OCI-LY7 (cell line): Measurements from ENCODE around the gene ADGRG3. TPM values are rescaled to one million over a fixed set of nuclear protein-coding genes. Genes with fewer than 3 reads are reported as not detected.

Experiments used
- BruUV-seq: library from RNA; stranded (reverse); fragments of 400-500 nt; replicated peaks from 2 replicates; lab custom pipeline; 2021; lab: Mats Ljungman, UMichigan
- CTCF ChIA-PET: fragments of 300-600 bp; sonication (Branson Sonifier 250); formaldehyde crosslinking; loops from one replicate; lab custom pipeline; 2022; ENCODE audit warnings: antibody characterized with exemption; ENCODE audit not compliant: unreplicated experiment; lab: Charles Lee
- POLR2A ChIA-PET: fragments of 300-600 bp; sonication (Branson Sonifier 250); formaldehyde crosslinking; loops from one replicate; lab custom pipeline; 2022; ENCODE audit warnings: antibody characterized with exemption; lab: Charles Lee
- DNase-seq: peaks from one replicate; pipeline ENCODE4 v3.0.0-alpha.2; 2015; ENCODE audit warnings: low spot score
- H2AFZ ChIP-seq: fragments of 200-600 bp; sonication (generic), shearing (Covaris generic); 2 replicates; pipeline ENCODE4 v1.6.1; 2014; ENCODE audit warnings: mild to moderate bottlenecking, antibody characterized with exemption, low read length, moderate library complexity
- H3K27ac ChIP-seq: fragments of 200-600 bp; sonication (generic); 2 replicates; pipeline ENCODE4 v1.5.1; 2014; ENCODE audit warnings: mixed run types, low read depth, mild to moderate bottlenecking, moderate library complexity, low read length, inconsistent platforms; ENCODE audit not compliant: poor library complexity, severe bottlenecking
- H3K36me3 ChIP-seq: fragments of 200-600 bp; sonication (generic); 2 replicates; pipeline ENCODE4 v1.6.1; 2014; ENCODE audit warnings: mild to moderate bottlenecking, antibody characterized with exemption, low read length, moderate library complexity, mixed read lengths; ENCODE audit not compliant: insufficient read depth
- H3K4me1 ChIP-seq: fragments of 200-600 bp; sonication (generic); 2 replicates; pipeline ENCODE4 v1.5.1; 2014; ENCODE audit warnings: mild to moderate bottlenecking, low read length; ENCODE audit not compliant: insufficient read depth, poor library complexity, severe bottlenecking
- H3K4me2 ChIP-seq: fragments of 200-600 bp; sonication (generic); 2 replicates; pipeline ENCODE4 v1.6.1; 2014; ENCODE audit warnings: mild to moderate bottlenecking, low read length
- H3K4me3 ChIP-seq: fragments of 200-600 bp; sonication (generic); 2 replicates; pipeline ENCODE4 v1.5.1; 2014; ENCODE audit warnings: mild to moderate bottlenecking, low read depth, low read length; ENCODE audit not compliant: poor library complexity, severe bottlenecking
- H3K79me2 ChIP-seq: fragments of 200-600 bp; sonication (generic); 2 replicates; pipeline ENCODE4 v1.6.1; 2016; ENCODE audit warnings: low read depth, mild to moderate bottlenecking, low read length, moderate library complexity, mixed read lengths; ENCODE audit not compliant: insufficient read depth
- H3K9me2 ChIP-seq: fragments of 200-600 bp; sonication (generic); 2 replicates; pipeline ENCODE4 v1.6.1; 2016; ENCODE audit warnings: mild to moderate bottlenecking, low read length, mixed read lengths; ENCODE audit not compliant: insufficient read depth
- H3K9me3 ChIP-seq: fragments of 200-600 bp; sonication (generic); 2 replicates; pipeline ENCODE4 v1.6.1; 2014; ENCODE audit warnings: mild to moderate bottlenecking, mixed run types, low read length, mixed read lengths
- H4K20me1 ChIP-seq: fragments of 200-600 bp; sonication (generic); 2 replicates; pipeline ENCODE4 v1.6.1; 2014; ENCODE audit warnings: mild to moderate bottlenecking, antibody characterized with exemption, low read length, moderate library complexity, mixed read lengths; ENCODE audit not compliant: insufficient read depth
- EZH2phosphoT487 ChIP-seq: fragments of 200-600 bp; sonication (generic); IDR thresholded peaks from 2 replicates; pipeline ENCODE4 v1.6.1; 2018; ENCODE audit warnings: low read depth, borderline replicate concordance, mild to moderate bottlenecking, mixed run types, antibody characterized with exemption, low read length, moderate library complexity, mixed read lengths
- intact Hi-C: fragments of 100-400 bp; cut with micrococcal nuclease; formaldehyde crosslinking; loops from one replicate; pipeline ENCODE4 v1.10.0; 2022; ENCODE audit not compliant: unreplicated experiment
- total RNA-seq, 2 experiments: library from RNA; depleted of rRNA in 1 of 2; stranded (reverse); fragments of >200 nt in 1 of 2; shearing (Covaris generic) in 1 of 2; gene quantifications; 2 replicates each; pipeline ENCODE4 v1.2.3, GENCODE V29; 2014 to 2022
- TF ChIP-seq, protein P1 (sequence below): fragments of 200-600 bp; sonication (generic); conservative IDR thresholded peaks from 2 replicates; pipeline ENCODE4 v1.5.1; 2014; ENCODE audit warnings: mild to moderate bottlenecking, antibody characterized with exemption, low read length, moderate library complexity, mixed read lengths

ADGRG3 gene
- total RNA-seq, 2 experiments from 2014 or later, result not detected

DNA sequence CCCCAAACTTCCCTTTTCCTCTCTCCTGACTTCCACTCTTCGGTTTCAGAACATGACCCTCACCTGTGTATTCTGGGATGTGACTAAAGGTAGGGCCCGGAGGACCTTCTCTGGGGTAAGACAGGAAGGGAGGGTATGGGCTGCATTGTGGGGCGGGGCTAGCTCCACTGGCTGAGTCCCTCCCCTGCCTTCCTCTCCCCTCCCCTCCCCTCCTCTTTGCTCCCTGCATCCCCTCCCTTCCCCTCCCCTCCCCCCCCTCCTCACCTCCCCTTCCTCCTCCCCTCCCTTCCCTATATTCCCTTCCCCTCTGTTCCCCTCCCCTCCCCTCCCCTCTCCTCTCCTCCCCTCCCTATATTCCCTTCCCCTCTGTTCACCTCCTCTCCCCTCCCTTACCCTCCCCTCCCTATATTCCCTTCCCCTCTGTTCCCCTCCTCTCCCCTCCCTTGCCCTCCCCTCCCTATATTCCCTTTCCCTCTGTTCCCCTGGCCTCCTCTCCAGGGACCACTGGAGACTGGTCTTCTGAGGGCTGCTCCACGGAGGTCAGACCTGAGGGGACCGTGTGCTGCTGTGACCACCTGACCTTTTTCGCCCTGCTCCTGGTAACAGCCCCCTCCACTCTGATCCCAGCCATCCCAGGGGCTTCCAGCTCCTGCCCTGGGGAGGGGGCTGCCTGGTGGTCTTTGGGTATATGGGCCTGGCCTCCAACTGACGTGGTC lies 11.8 kb downstream of the ADGRG3 start:
- H3K4me2 ChIP-seq, result no peak overlapping the region
- H3K9me3 ChIP-seq, result no peaks in the 10 kb centered on the region
- no peak for DNase-seq
- intact Hi-C loops, result no loop called here
- TF ChIP-seq, protein P1, sequence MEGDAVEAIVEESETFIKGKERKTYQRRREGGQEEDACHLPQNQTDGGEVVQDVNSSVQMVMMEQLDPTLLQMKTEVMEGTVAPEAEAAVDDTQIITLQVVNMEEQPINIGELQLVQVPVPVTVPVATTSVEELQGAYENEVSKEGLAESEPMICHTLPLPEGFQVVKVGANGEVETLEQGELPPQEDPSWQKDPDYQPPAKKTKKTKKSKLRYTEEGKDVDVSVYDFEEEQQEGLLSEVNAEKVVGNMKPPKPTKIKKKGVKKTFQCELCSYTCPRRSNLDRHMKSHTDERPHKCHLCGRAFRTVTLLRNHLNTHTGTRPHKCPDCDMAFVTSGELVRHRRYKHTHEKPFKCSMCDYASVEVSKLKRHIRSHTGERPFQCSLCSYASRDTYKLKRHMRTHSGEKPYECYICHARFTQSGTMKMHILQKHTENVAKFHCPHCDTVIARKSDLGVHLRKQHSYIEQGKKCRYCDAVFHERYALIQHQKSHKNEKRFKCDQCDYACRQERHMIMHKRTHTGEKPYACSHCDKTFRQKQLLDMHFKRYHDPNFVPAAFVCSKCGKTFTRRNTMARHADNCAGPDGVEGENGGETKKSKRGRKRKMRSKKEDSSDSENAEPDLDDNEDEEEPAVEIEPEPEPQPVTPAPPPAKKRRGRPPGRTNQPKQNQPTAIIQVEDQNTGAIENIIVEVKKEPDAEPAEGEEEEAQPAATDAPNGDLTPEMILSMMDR, result no peak
- TF ChIP-seq EZH2phosphoT487, result no peak
- no peaks in the 10 kb centered on the region for H3K79me2 ChIP-seq
- no peak overlapping the region for H3K4me3 ChIP-seq
- ChIA-PET POLR2A (no interaction called here), CTCF (no interaction called here)
- no peaks in the 10 kb centered on the region for H3K36me3 ChIP-seq
- no TSS peak for BruUV-seq
- H2AFZ ChIP-seq, result no peak overlapping the region
- H3K27ac ChIP-seq, result no peak overlapping the region
- H3K4me1 ChIP-seq, result no peaks in the 10 kb centered on the region
- no peaks in the 10 kb centered on the region for H3K9me2 ChIP-seq
- no peaks in the 10 kb centered on the region for H4K20me1 ChIP-seq

DNA sequence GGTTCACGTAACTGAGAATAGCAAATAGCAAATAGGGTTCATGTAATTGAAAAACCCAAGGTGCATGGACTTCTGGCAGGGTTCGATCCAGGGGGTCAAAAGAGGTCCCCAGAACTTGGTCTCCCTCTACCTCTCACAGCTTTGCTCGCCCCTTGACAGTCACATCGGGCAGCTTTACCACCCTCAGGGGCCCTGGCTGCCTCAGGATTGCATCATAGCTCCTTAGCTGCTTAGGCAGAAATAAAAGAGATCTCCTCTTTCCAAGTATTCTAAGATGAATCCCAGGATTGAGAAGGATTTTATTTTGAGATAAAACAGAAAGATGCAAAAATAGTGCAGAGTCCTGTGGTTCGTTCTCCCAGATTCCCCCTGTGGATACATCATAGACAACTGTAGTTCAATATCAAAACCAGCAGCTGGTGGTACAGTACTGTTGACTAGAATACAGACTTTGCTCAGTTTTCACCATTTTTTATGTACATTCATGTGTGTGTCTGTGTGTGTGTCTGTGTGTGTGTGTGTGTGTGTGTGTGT lies 12.8 kb downstream of the ADGRG3 start:
- DNase-seq, result no peak
- POLR2A ChIA-PET, result no interaction called here

More for the DNA sequence above, 12.8 kb downstream of the ADGRG3 start:
- BruUV-seq, result no TSS peak
- CTCF ChIA-PET, result interaction anchor here (0.8 kb wide), 1 partner anchor 10 kb away, joined by 3 read pairs; no protein-coding TSS in a partner anchor
- no peak overlapping the region for H3K4me2 ChIP-seq
- no peaks in the 10 kb centered on the region for H4K20me1 ChIP-seq
- intact Hi-C loops, result no loop called here
- no peaks in the 10 kb centered on the region for H3K79me2 ChIP-seq
- H3K9me3 ChIP-seq, result no peaks in the 10 kb centered on the region
- H3K36me3 ChIP-seq, result no peaks in the 10 kb centered on the region
- no peak for TF ChIP-seq EZH2phosphoT487
- TF ChIP-seq, protein P1, result no peak
- H3K4me3 ChIP-seq, result no peak overlapping the region
- no peak overlapping the region for H3K27ac ChIP-seq
- no peaks in the 10 kb centered on the region for H3K4me1 ChIP-seq
- H2AFZ ChIP-seq, result no peak overlapping the region
- H3K9me2 ChIP-seq, result no peaks in the 10 kb centered on the region
